Dendritic cell treated with granulocyte-macrophage colony-stimulating factor and Interleukin-4, amounts not matched to agents 40 ng/mL and 50 ng/mL, for 4 days (primary cell): ENCODE results near the gene MMS19.
"Not testable (repeated sequence)": the region's sequence is repeated elsewhere in the genome, so short reads cannot be mapped to it uniquely, and the experiment has no call there.

Source experiments
- H3K27ac Mint-ChIP-seq: one replicate; pipeline ENCODE4 v1.8.0; 2022; ENCODE audit warnings: mild to moderate bottlenecking, mixed read lengths
- H3K27me3 Mint-ChIP-seq: one replicate; pipeline ENCODE4 v1.8.0; 2022; ENCODE audit warnings: mild to moderate bottlenecking, mixed read lengths
- H3K36me3 Mint-ChIP-seq: one replicate; pipeline ENCODE4 v1.8.0; 2022; ENCODE audit warnings: low read depth, mixed read lengths
- H3K4me1 Mint-ChIP-seq: one replicate; pipeline ENCODE4 v1.8.0; 2022; ENCODE audit warnings: low read depth, mixed read lengths
- H3K4me3 Mint-ChIP-seq: one replicate; pipeline ENCODE4 v1.8.0; 2022; ENCODE audit warnings: mild to moderate bottlenecking, moderate library complexity, mixed read lengths
- H3K9me3 Mint-ChIP-seq: one replicate; pipeline ENCODE4 v1.8.0; 2022; ENCODE audit warnings: mixed read lengths
- intact Hi-C: fragments of 100-400 bp; cut with micrococcal nuclease; formaldehyde crosslinking; loops from one replicate; pipeline ENCODE4 v1.15.0; 2022

MMS19 gene

GRCh38 chr10:97537186-97537869 lies 39.1 kb upstream of the MMS19 start:
- Mint-ChIP-seq H3K4me3 (no peak overlapping the region), H3K36me3 (no peaks in the 10 kb centered on the region), H3K9me3 (no peaks in the 10 kb centered on the region), H3K27me3 (no peaks in the 10 kb centered on the region), H3K27ac (no peak overlapping the region), H3K4me1 (peaks cover 42% of the 10 kb centered on the region)
- intact Hi-C loops, result no loop called here

- peaks cover 20% of the 10 kb centered on the region for H3K4me1 Mint-ChIP-seq
- H3K9me3 Mint-ChIP-seq, result no peaks in the 10 kb centered on the region
- H3K27ac Mint-ChIP-seq, result no peak overlapping the region
- H3K27me3 Mint-ChIP-seq, result no peaks in the 10 kb centered on the region
- no peak overlapping the region for H3K4me3 Mint-ChIP-seq
- intact Hi-C loops, result loop anchor here (1.0 kb wide), 1 partner anchor 18 kb away; no protein-coding TSS in a partner anchor
- no peaks in the 10 kb centered on the region for H3K36me3 Mint-ChIP-seq
Measured at GRCh38 chr10:97534746-97535367, 36.6 kb upstream of the MMS19 start.

GRCh38 chr10:97533888-97534287 lies 35.7 kb upstream of the MMS19 start:
- Mint-ChIP-seq H3K4me3 (no peak overlapping the region), H3K27ac (no peak overlapping the region)
- intact Hi-C loops, result loop anchor here (1.0 kb wide), 1 partner anchor 19 kb away; no protein-coding TSS in a partner anchor

DNA sequence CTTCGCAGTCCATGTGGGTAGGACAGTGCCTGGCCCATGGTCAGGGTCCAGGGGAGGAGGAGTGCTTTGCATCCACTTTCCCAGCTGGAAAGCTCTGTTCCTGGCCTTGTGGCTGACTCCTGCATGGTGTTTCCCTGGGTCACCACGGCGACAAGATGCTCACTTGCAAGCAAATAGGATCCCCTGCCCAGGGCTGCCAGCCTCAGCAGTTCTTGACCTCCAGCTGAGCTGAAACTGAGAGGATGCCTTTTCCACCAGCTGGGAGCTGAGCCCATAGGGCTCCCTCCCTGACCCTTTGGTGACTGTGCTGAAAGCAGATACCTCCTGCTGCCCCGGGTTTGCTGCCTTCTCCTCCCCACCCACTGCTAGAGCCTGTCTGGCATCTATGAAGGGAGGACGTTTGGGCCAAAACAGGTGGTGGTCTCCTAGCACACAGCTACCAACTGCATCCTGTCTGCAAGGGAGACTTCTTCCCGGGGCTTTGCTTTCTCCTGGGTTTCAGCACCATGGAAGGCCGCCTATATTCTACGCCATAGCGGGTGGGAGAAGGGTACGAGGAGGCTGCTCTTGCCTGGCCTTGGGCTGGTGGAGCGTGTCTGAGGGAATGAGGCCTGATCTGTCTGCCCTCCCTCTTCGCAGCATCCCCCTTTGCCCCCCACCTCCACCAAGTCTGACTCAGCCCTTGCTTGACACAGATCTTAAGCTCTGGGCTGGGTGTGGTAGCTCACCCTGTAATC lies 34.9 kb upstream of the MMS19 start:
- H3K36me3 Mint-ChIP-seq, result no peaks in the 10 kb centered on the region

More at GRCh38 chr10:97533888-97534287, 35.7 kb upstream of the MMS19 start:
- Mint-ChIP-seq H3K9me3 (no peaks in the 10 kb centered on the region), H3K4me1 (peaks cover 14% of the 10 kb centered on the region), H3K27me3 (no peaks in the 10 kb centered on the region), H3K36me3 (no peaks in the 10 kb centered on the region)

DNA sequence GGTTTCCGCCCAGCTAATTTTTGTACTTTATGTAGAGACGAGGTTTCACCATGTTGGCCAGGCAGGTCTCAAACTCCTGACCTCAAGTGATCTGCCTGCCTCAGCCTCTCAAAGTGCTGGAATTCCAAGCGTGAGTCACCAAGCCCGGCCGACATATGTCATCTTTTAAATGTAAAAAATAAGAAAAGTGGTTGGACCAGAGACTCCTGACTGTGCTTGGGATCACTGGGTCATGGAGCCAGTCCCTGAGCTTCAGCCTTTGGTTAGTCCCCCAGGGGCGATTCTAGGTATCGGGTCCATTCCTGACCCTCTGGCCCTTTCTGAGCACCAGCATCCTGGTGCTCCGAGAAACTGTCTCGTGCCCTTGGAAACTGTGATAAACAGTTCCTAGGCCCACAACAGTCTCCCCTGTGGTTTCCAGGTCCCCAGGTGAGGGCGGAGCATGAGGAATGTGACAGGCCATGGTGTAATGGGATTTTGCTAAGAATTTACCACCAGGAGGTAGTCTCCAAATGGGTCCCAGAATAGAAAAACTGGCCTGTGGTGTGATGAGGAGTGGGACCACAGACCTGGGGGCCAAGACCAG lies 33.3 kb upstream of the MMS19 start:
- Mint-ChIP-seq H3K27ac (no peak overlapping the region), H3K27me3 (no peaks in the 10 kb centered on the region)

More for the DNA sequence above, 34.9 kb upstream of the MMS19 start:
- no peaks in the 10 kb centered on the region for H3K9me3 Mint-ChIP-seq
- no peak overlapping the region for H3K4me3 Mint-ChIP-seq
- H3K27me3 Mint-ChIP-seq, result no peaks in the 10 kb centered on the region
- intact Hi-C loops, result no loop called here
- no peak overlapping the region for H3K27ac Mint-ChIP-seq
- H3K4me1 Mint-ChIP-seq, result peaks cover 6% of the 10 kb centered on the region

DNA sequence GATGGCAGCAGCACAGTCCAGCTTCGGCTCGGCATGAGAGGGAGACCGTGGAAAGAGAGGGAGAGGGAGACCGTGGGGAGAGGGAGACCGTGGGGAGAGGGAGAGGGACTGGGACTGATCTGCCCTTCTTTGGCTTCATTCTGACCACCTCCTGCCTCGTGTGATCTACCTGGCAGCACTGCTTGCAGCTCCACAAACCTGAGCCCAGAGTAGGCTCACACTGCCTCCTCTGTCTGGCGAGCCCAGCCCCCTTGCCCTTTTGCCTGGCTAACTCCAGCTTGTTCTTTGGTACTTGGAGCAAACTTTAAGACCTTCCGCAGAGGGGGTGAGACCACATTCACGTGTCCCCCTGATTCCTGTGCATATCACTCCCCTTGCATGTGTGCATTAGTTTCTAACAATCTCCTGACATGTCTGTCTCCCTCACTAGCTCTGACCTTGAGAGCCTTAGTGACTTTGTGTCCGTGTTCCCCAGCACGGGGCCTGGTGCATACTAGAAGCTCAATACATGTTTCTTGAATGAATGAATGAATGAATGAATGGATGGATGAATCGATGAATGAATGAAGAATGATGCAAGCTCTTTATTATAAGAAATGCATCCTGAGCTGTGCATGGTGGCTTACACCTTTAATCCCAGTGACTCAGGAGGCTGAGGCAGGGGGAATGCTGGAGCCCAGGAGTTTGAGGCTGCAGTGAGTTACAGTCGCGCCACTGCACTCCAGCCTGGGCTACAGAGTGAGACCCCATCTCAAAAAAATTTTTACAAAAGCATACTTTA lies 31.7 kb upstream of the MMS19 start:
- Mint-ChIP-seq H3K9me3 (no peaks in the 10 kb centered on the region), H3K27ac (no peak overlapping the region), H3K4me3 (no peak overlapping the region), H3K36me3 (no peaks in the 10 kb centered on the region), H3K4me1 (peaks cover 5% of the 10 kb centered on the region), H3K27me3 (no peaks in the 10 kb centered on the region)
- intact Hi-C loops, result no loop called here

More for the DNA sequence above, 33.3 kb upstream of the MMS19 start:
- Mint-ChIP-seq H3K9me3 (no peaks in the 10 kb centered on the region), H3K36me3 (no peaks in the 10 kb centered on the region), H3K4me1 (peaks cover 6% of the 10 kb centered on the region), H3K4me3 (no peak overlapping the region)
- intact Hi-C loops, result no loop called here

DNA sequence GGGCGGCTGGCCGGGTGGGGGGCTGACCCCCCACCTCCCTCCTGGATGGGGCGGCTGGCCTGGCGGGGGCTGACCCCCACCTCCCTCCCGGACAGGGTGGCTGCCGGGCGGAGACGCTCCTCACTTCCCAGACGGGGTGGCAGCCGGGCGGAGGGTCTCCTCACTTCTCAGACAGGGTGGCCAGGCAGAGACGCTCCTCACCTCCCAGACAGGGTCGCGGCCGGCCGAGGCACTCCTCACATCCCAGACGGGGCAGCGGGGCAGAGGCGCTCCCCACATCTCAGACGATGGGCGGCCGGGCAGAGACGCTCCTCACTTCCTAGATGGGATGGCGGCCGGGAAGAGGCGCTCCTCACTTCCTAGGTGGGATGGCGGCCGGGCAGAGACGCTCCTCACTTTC lies 30.7 kb upstream of the MMS19 start:
- intact Hi-C loops, H3K27me3 Mint-ChIP-seq, H3K4me3 Mint-ChIP-seq, H3K27ac Mint-ChIP-seq, H3K36me3 Mint-ChIP-seq, H3K4me1 Mint-ChIP-seq, H3K9me3 Mint-ChIP-seq: not testable (repeated sequence)

DNA sequence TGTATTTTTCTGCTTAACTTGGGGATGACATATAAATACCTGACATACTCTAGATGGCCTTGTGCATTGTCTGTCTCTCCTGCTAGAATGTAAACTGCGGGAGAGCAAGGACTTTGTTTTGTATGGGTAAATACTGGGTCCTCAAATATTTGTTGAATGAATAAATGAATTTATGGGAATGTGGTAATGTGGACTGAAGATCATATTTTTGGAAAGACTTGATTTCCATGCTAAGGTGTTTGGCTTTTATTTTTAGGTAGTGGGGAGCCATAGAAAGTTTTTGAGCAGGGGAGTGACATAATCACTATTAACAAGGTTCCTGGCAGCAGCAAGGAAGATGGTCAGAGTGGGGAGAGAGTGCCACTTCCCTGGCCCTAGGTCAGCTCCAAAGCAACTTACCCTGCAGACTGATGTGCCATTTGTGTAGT lies 27.5 kb upstream of the MMS19 start:
- Mint-ChIP-seq H3K9me3 (no peaks in the 10 kb centered on the region), H3K27me3 (no peaks in the 10 kb centered on the region), H3K27ac (no peak overlapping the region), H3K4me3 (no peak overlapping the region), H3K36me3 (no peaks in the 10 kb centered on the region), H3K4me1 (no peaks in the 10 kb centered on the region)
- intact Hi-C loops, result no loop called here

DNA sequence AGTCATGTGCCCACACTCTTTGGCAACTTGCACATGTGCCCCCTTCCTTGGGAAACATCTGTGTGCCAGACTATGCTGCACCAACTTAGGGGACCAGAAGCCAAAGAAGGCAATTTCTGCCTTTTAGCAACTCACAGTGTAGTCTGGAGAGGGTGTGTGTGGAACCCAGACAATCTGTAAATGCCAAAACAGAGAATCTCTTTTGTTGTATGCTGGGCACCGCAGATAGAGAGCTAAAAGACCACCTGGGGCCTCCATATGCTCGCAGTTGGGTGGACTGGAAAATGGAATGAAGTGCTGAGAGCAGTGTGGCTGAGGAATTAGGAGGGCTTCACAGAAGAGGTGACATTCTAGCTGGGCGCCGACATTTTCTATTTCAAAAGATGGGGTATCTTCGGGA lies 26.9 kb upstream of the MMS19 start:
- Mint-ChIP-seq H3K4me3 (no peak overlapping the region), H3K27ac (no peak overlapping the region), H3K36me3 (no peaks in the 10 kb centered on the region), H3K27me3 (no peaks in the 10 kb centered on the region), H3K4me1 (no peaks in the 10 kb centered on the region), H3K9me3 (no peaks in the 10 kb centered on the region)
- intact Hi-C loops, result no loop called here

- H3K27me3 Mint-ChIP-seq, result no peaks in the 10 kb centered on the region
- H3K4me1 Mint-ChIP-seq, result peaks cover 8% of the 10 kb centered on the region
- no peak overlapping the region for H3K27ac Mint-ChIP-seq
- H3K36me3 Mint-ChIP-seq, result no peaks in the 10 kb centered on the region
- intact Hi-C loops, result no loop called here
- H3K4me3 Mint-ChIP-seq, result no peak overlapping the region
- H3K9me3 Mint-ChIP-seq, result no peaks in the 10 kb centered on the region
Measured at GRCh38 chr10:97522937-97523336, 24.7 kb upstream of the MMS19 start.

DNA sequence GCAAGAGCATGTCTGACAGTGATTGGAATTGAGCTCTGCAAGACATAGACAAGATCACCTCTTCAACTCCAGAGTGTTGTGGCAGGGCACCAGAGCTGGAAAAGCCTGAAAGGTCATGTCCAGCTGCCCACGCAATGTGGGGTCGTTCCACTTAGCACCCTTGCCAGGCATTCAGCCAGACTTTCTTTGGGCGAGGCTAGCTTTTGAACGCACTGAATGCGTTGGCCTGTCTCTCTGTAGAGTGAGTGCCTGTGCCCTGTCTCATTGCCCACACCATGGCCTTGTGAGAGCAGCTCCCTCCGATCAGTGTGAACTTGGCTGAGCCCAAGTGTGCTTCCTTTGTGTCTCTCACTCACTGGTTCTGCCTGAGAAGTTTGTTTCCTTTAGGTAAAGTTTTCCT lies 23.8 kb upstream of the MMS19 start:
- Mint-ChIP-seq H3K27me3 (no peaks in the 10 kb centered on the region), H3K9me3 (no peaks in the 10 kb centered on the region), H3K36me3 (no peaks in the 10 kb centered on the region), H3K27ac (no peak overlapping the region), H3K4me1 (peaks cover 17% of the 10 kb centered on the region), H3K4me3 (no peak overlapping the region)
- intact Hi-C loops, result no loop called here

DNA sequence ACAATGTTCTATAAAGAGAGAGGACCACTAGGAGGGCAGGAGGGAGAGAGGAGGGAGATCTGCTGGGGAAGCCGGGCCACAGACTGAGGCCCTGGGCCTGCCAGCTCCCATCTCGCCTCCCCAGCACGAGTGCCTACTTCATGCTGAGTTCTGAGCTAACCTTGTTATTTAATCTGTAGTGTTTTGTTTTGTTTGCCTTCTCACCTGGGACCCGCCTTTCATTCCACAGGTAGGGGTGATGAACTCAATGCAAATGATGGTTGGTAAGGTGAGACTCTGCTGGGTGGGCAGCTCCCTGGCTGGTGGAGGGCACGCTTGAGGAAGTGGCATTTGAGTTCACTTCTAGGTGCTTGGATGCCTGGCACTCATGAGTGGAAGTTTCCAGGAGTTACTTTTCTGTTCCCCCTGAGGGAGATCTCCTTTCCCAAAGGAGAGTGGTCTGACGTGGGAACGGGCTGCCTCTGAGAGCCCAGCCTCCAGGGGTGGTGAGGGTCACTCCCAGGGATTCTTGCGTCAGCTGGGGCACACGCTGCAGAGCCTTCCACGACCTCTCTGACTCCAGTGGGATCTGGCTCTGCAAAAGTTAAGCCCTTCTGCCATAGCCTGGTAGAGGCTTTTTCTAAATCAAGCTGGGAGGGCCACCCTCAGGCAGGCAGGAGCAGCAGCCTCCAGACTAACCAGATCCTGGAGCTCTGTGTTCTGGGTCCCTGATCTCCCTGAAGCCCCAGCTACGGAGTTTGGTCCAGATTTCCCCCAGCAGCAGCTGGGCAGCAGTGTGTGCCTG lies 22.9 kb upstream of the MMS19 start:
- H3K27me3 Mint-ChIP-seq, result no peaks in the 10 kb centered on the region
- H3K4me3 Mint-ChIP-seq, result no peak overlapping the region
- intact Hi-C loops, result no loop called here
- no peaks in the 10 kb centered on the region for H3K9me3 Mint-ChIP-seq
- H3K27ac Mint-ChIP-seq, result no peak overlapping the region
- peaks cover 22% of the 10 kb centered on the region for H3K4me1 Mint-ChIP-seq
- no peaks in the 10 kb centered on the region for H3K36me3 Mint-ChIP-seq

GRCh38 chr10:97520520-97520919 lies 22.3 kb upstream of the MMS19 start:
- Mint-ChIP-seq H3K27ac (no peak overlapping the region), H3K36me3 (no peaks in the 10 kb centered on the region), H3K27me3 (no peaks in the 10 kb centered on the region), H3K4me3 (no peak overlapping the region), H3K4me1 (peaks cover 22% of the 10 kb centered on the region), H3K9me3 (no peaks in the 10 kb centered on the region)
- intact Hi-C loops, result no loop called here
